HepG2 (cell line): ENCODE results near the gene TOM1L1.

ENCODE experiments used
- ARNT2 ChIP-seq: sonication (generic); formaldehyde crosslinking; IDR thresholded peaks from 2 replicates; pipeline ENCODE4 v1.8.0; 2022; ENCODE audit warnings: mild to moderate bottlenecking, low read depth, missing genetic modification reagents, moderate library complexity
- MTA3 ChIP-seq: sonication (generic); formaldehyde crosslinking; IDR thresholded peaks from 2 replicates; pipeline ENCODE4 v1.4.0; 2020; ENCODE audit warnings: missing genetic modification reagents
- MXI1 ChIP-seq: IDR thresholded peaks from 3 replicates; pipeline ENCODE4 v1.6.1; 2012; ENCODE audit warnings: low read depth, low read length, inconsistent platforms, borderline replicate concordance
- REPIN1 ChIP-seq: sonication (generic); formaldehyde crosslinking; IDR thresholded peaks from 2 replicates; pipeline ENCODE4 v1.8.0; 2022; ENCODE audit warnings: missing genetic modification reagents, low read depth, mild to moderate bottlenecking, borderline replicate concordance
- ZNF24 ChIP-seq: fragments of 450-650 bp; IDR thresholded peaks from 2 replicates; pipeline ENCODE4 v1.6.1; 2017; ENCODE audit warnings: antibody characterized with exemption, mild to moderate bottlenecking
- TF ChIP-seq, protein P1 (sequence below): sonication (generic); formaldehyde crosslinking; IDR thresholded peaks from 2 replicates; pipeline ENCODE4 v1.5.0; 2020; ENCODE audit warnings: mild to moderate bottlenecking, missing genetic modification reagents, moderate library complexity

DNA sequence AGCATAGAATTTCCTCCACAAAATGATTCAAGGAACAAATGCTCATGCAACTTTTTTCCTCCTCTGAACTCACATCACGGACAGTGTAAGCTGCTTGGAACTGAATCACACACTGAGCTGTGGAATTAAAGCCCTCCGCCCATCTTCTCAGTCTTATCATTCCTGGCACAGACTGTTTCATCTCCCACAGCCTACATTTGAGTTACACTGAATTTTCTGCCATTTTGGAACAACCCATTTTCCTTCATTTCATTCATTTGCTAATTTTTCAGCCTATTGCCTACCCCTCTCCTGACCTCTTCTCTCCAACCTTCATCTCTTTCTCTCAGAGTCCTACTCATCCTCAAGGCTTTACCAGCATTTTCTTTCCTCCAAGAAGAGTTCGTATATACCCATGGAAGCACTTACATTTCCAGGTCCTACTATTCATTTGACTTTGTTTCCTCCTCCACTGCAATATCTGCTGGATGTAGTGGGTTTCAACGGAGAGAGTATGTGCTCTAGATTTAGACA, 39.1 kb upstream of the TOM1L1 start:
- no peak for TF ChIP-seq MTA3 (CRISPR knock-in tag)
- no peak for TF ChIP-seq MXI1
- TF ChIP-seq, protein P1, sequence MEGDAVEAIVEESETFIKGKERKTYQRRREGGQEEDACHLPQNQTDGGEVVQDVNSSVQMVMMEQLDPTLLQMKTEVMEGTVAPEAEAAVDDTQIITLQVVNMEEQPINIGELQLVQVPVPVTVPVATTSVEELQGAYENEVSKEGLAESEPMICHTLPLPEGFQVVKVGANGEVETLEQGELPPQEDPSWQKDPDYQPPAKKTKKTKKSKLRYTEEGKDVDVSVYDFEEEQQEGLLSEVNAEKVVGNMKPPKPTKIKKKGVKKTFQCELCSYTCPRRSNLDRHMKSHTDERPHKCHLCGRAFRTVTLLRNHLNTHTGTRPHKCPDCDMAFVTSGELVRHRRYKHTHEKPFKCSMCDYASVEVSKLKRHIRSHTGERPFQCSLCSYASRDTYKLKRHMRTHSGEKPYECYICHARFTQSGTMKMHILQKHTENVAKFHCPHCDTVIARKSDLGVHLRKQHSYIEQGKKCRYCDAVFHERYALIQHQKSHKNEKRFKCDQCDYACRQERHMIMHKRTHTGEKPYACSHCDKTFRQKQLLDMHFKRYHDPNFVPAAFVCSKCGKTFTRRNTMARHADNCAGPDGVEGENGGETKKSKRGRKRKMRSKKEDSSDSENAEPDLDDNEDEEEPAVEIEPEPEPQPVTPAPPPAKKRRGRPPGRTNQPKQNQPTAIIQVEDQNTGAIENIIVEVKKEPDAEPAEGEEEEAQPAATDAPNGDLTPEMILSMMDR (CRISPR knock-in tag): no peak
- no peak for TF ChIP-seq ARNT2 (CRISPR knock-in tag)
- TF ChIP-seq ZNF24: no peak
- TF ChIP-seq REPIN1: no peak
